IMR-90 (cell line): Measurements from ENCODE around the gene PSMB3. TPM values are rescaled to one million over a fixed set of nuclear protein-coding genes. Genes with fewer than 3 reads are reported as not detected.

Experiments
- ATAC-seq: fragments of 200-7000 bp; cut with Tn5 transposase; 2 replicates; pipeline ENCODE4 v1.9.1; 2020; ENCODE audit warnings: low read depth, mild to moderate bottlenecking, moderate library complexity
- BruUV-seq: library from RNA; stranded (reverse); fragments of 400-500 nt; replicated peaks from 2 replicates; lab custom pipeline; 2021; lab: Mats Ljungman, UMichigan
- CTCF ChIA-PET: fragments of 300-600 bp; formaldehyde crosslinking; extraction: SDS; loops from one replicate; lab custom pipeline; 2021; ENCODE audit warnings: antibody characterized with exemption; lab: Yijun Ruan, JAX
- POLR2A ChIA-PET: fragments of 300-600 bp; sonication (Branson Sonifier 250); formaldehyde crosslinking; loops from one replicate; lab custom pipeline; 2022; ENCODE audit warnings: antibody characterized with exemption; ENCODE audit not compliant: unreplicated experiment; lab: Charles Lee
- DNase-seq: peaks from one replicate; pipeline ENCODE4 v3.0.0; 2013
- H2AFZ ChIP-seq: replicated peaks from 2 replicates; pipeline ENCODE3; 2013; ENCODE audit warnings: low read length, mild to moderate bottlenecking; ENCODE audit not compliant: poor library complexity
- H2AK5ac ChIP-seq: 2 replicates; pipeline ENCODE4 v1.6.1; 2013; ENCODE audit warnings: low read depth, low read length, inconsistent platforms
- H2AK9ac ChIP-seq: replicated peaks from 2 replicates; pipeline ENCODE3; 2013; ENCODE audit warnings: mild to moderate bottlenecking, low read depth, low read length, moderate library complexity; ENCODE audit not compliant: poor library complexity
- H2BK120ac ChIP-seq: 2 replicates; pipeline ENCODE4 v1.6.1; 2013; ENCODE audit warnings: low read depth, low read length, inconsistent platforms
- H2BK15ac ChIP-seq: 3 replicates; pipeline ENCODE4 v1.6.1; 2013; ENCODE audit warnings: low read depth, low read length, inconsistent platforms
- H2BK20ac ChIP-seq: 2 replicates; pipeline ENCODE4 v1.6.1; 2013; ENCODE audit warnings: low read depth, mild to moderate bottlenecking, inconsistent platforms, low read length, moderate library complexity
- H2BK5ac ChIP-seq: 2 replicates; pipeline ENCODE4 v1.6.1; 2013; ENCODE audit warnings: mild to moderate bottlenecking, low read depth, low read length, inconsistent platforms; ENCODE audit not compliant: poor library complexity, severe bottlenecking
- H3K14ac ChIP-seq: replicated peaks from 2 replicates; pipeline ENCODE4 v1.6.1; 2013; ENCODE audit warnings: low read depth, low read length, inconsistent platforms
- H3K18ac ChIP-seq: 2 replicates; pipeline ENCODE4 v1.6.1; 2013; ENCODE audit warnings: low read depth, low read length, control low read depth
- H3K23ac ChIP-seq: 2 replicates; pipeline ENCODE4 v1.6.1; 2013; ENCODE audit warnings: low read depth, low read length, inconsistent platforms
- H3K27ac ChIP-seq: 2 replicates; pipeline ENCODE4 v1.5.1; 2013; ENCODE audit warnings: mild to moderate bottlenecking, control low read depth, low read length; ENCODE audit not compliant: insufficient read depth
- H3K27me3 ChIP-seq: 2 replicates; pipeline ENCODE4 v1.6.1; 2013; ENCODE audit warnings: low read length; ENCODE audit not compliant: control insufficient read depth, insufficient read depth
- H3K36me3 ChIP-seq: 2 replicates; pipeline ENCODE4 v1.6.1; 2013; ENCODE audit warnings: low read length, mixed read lengths; ENCODE audit not compliant: control insufficient read depth, insufficient read depth
- H3K4ac ChIP-seq: 2 replicates; pipeline ENCODE4 v1.6.1; 2013; ENCODE audit warnings: low read depth, low read length, inconsistent platforms
- H3K4me1 ChIP-seq: 2 replicates; pipeline ENCODE4 v1.6.1; 2013; ENCODE audit warnings: low read length, mixed read lengths; ENCODE audit not compliant: control insufficient read depth, insufficient read depth
- H3K4me2 ChIP-seq: 2 replicates; pipeline ENCODE4 v1.6.1; 2013; ENCODE audit warnings: low read depth, mild to moderate bottlenecking, control low read depth, low read length, moderate library complexity
- H3K4me3 ChIP-seq: 2 replicates; pipeline ENCODE4 v1.5.1; 2013; ENCODE audit warnings: low read depth, mild to moderate bottlenecking, control low read depth, low read length, moderate library complexity; ENCODE audit not compliant: insufficient read depth
- H3K56ac ChIP-seq: 2 replicates; pipeline ENCODE4 v1.6.1; 2013; ENCODE audit warnings: low read length, inconsistent platforms; ENCODE audit not compliant: insufficient read depth; ENCODE audit errors: extremely low read depth
- H3K79me1 ChIP-seq, 2 experiments: 2 replicates each; pipeline ENCODE4 v1.6.1; 2013; ENCODE audit warnings: low read length in 2 of 2, inconsistent platforms in 1 of 2, low read depth in 1 of 2
- H3K9ac ChIP-seq: 2 replicates; pipeline ENCODE4 v1.6.1; 2013; ENCODE audit warnings: low read depth, low read length, control low read depth
- H3K9me1 ChIP-seq: 2 replicates; pipeline ENCODE4 v1.6.1; 2013; ENCODE audit warnings: low read length, inconsistent platforms; ENCODE audit not compliant: insufficient read depth
- H3K9me3 ChIP-seq: 2 replicates; pipeline ENCODE4 v1.6.1; 2013; ENCODE audit warnings: low read length; ENCODE audit not compliant: control insufficient read depth, insufficient read depth
- H4K20me1 ChIP-seq: 2 replicates; pipeline ENCODE4 v1.6.1; 2013; ENCODE audit warnings: low read length, inconsistent platforms; ENCODE audit not compliant: insufficient read depth
- H4K5ac ChIP-seq: 2 replicates; pipeline ENCODE4 v1.6.1; 2013; ENCODE audit warnings: mild to moderate bottlenecking, low read depth, low read length, control low read depth
- H4K8ac ChIP-seq, 2 experiments: 2 replicates each; pipeline ENCODE4 v1.6.1; 2013; ENCODE audit warnings: low read depth in 2 of 2, low read length in 2 of 2, control low read depth in 1 of 2, inconsistent platforms in 1 of 2
- H4K91ac ChIP-seq: 2 replicates; pipeline ENCODE4 v1.6.1; 2013; ENCODE audit warnings: low read depth, low read length, inconsistent platforms; ENCODE audit not compliant: insufficient read depth
- CHD1 ChIP-seq: IDR thresholded peaks from 2 replicates; pipeline ENCODE4 v1.6.1; 2012; ENCODE audit warnings: low read depth, low read length, improper control_type of control experiment
- ELK1 ChIP-seq: fragments of 150-350 bp; IDR thresholded peaks from 2 replicates; pipeline ENCODE4 v1.6.1; 2016; ENCODE audit warnings: low read depth, mild to moderate bottlenecking, low read length, moderate library complexity, borderline replicate concordance
- MAZ ChIP-seq: IDR thresholded peaks from 2 replicates; pipeline ENCODE4 v1.6.1; 2012; ENCODE audit warnings: low read depth, mild to moderate bottlenecking, low read length, improper control_type of control experiment, moderate library complexity, borderline replicate concordance
- MXI1 ChIP-seq: IDR thresholded peaks from 2 replicates; pipeline ENCODE4 v1.6.1; 2012; ENCODE audit warnings: low read depth, mild to moderate bottlenecking, low read length, moderate library complexity, borderline replicate concordance
- NFE2L2 ChIP-seq: fragments of 150-350 bp; IDR thresholded peaks from 2 replicates; pipeline ENCODE4 v1.6.1; 2016; ENCODE audit warnings: low read depth, mild to moderate bottlenecking, low read length
- SMC3 ChIP-seq: fragments of 150-350 bp; IDR thresholded peaks from 2 replicates; pipeline ENCODE4 v1.6.1; 2016; ENCODE audit warnings: low read depth, mild to moderate bottlenecking, antibody characterized with exemption, low read length, moderate library complexity
- WGBS, 2 experiments: methylation state at CpG; one replicate each; pipeline versions ENCODE4 v1.1.5 to v1.1.7; 2013; ENCODE audit warnings: missing lambda C conversion rate in 2 of 2; ENCODE audit not compliant: insufficient read length in 1 of 2; ENCODE audit errors: extremely low coverage in 2 of 2; 5-methylcytosine and 5-hydroxymethylcytosine counted together
- dilution Hi-C: fragments of 300-500 bp; cut with HindIII; formaldehyde crosslinking; loops from one replicate; pipeline ENCODE4 v1.14.3; 2018; ENCODE audit warnings: low sequenced_read_pairs; ENCODE audit not compliant: unreplicated experiment
- in situ Hi-C: fragments of 300-500 bp; cut with MboI; formaldehyde crosslinking; loops from 3 replicates; pipeline ENCODE4 v1.14.3; 2019; ENCODE audit warnings: low sequenced_read_pairs, inconsistent platforms, mixed read lengths
- intact Hi-C: fragments of 100-400 bp; cut with micrococcal nuclease; formaldehyde crosslinking; loops from 2 replicates; pipeline ENCODE4 v1.10.0; 2022
- polyA plus RNA-seq, 3 experiments: library from polyadenylated mRNA; depleted of rRNA; stranded (reverse); fragments of >200 nt; gene quantifications; 2 replicates each; pipeline ENCODE4 v1.2.3, GENCODE V29; 2012; ENCODE audit warnings: low replicate concordance in 1 of 3
- total RNA-seq: library from RNA; depleted of rRNA; stranded (reverse); fragments of >200 nt; gene quantifications from 2 replicates; pipeline ENCODE4 v1.2.3, GENCODE V29; 2012

PSMB3 gene
- total and polyA plus RNA-seq, 2 of the 4 experiments (the other 2 are of a cell fraction): 480 to 828 TPM

DNA sequence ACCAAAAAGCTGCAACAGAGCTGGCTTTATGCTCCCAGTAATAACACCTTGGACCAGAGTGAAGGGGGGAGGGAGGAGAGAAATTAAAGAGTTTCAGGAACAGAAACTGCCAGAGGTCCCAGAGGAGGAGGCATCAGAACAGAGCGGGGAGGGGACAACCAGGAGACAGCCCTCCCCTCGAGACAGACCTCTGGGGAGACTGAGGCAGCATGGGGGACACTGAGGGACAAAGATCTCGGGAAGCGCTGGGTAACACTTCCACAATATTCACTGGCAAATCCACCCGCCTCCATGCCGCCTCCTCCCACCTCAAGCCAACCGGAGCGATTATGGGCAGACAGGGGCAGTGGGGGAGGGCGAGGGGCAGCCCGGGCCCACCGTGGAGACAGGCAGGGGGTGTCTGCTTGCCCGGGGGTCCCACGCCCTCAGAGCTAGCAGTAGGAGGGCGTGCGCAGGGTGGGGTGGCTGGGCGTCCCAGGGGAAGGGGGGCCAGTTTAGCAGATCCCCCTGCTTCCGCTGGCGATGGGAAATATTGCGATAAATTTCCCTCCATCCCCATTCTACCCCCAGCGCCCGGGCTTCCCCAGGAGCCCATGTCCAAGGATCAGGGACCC lies 5.6 kb upstream of the PSMB3 start:
- Histone ChIP-seq H2BK120ac (no peak overlapping the region), H4K5ac (no peak overlapping the region), H4K91ac (no peak overlapping the region), H2AK5ac (peak overlapping the region; percentile 33; the same call in 1 of the 2 replicates), H3K9ac (peak overlapping the region; percentile 65), H2BK5ac (peak overlapping the region; percentile 12), H3K79me1 (peaks cover 0 to 53% of the 10 kb centered on the region in 2 experiments; a peak in 3 of 4 replicates), H3K4ac (peak overlapping the region; percentile 43), H3K23ac (peak overlapping the region; percentile 8; the same call in 1 of the 2 replicates), H2AK9ac (peak overlapping the region; percentile 66), H3K18ac (no peak overlapping the region; the same call in 1 of the 2 replicates), H2BK20ac (no peak overlapping the region), H3K4me1 (peaks cover 23% of the 10 kb centered on the region), H3K36me3 (no peaks in the 10 kb centered on the region), H3K56ac (no peak overlapping the region), H3K4me3 (peak overlapping the region; percentile 91), H3K9me1 (peaks cover 22% of the 10 kb centered on the region), H2AFZ (no peak overlapping the region), H2BK15ac (no peak overlapping the region), H3K27me3 (no peaks in the 10 kb centered on the region), H3K27ac (peak overlapping the region; percentile 58), H4K8ac (no peak overlapping the region), H3K4me2 (peak overlapping the region; percentile 95), H4K20me1 (peaks cover 52% of the 10 kb centered on the region), H3K9me3 (no peaks in the 10 kb centered on the region), H3K14ac (peak overlapping the region; percentile 3; the same call in 1 of the 2 replicates)
- BruUV-seq: no TSS peak
- in situ Hi-C loops (no loop called here), dilution Hi-C loops (no loop called here), intact Hi-C loops (no loop called here)
- no peak for TF ChIP-seq CHD1
- no peak for TF ChIP-seq ELK1
- TF ChIP-seq MXI1: no peak
- no peak for TF ChIP-seq NFE2L2
- peak; percentile 2; the same call in 1 of the 2 replicates for TF ChIP-seq MAZ
- no peak for TF ChIP-seq SMC3
- ChIA-PET CTCF (no interaction called here), POLR2A (no interaction called here)
- DNase-seq (no peak), ATAC-seq (no peak; the same call in 1 of the 2 replicates)
- no CpG with 5 or more reads among the region's 21 CpGs for WGBS, 2 experiments
